ENCODE results near the gene SNPH. TPM values are rescaled to one million over a fixed set of nuclear protein-coding genes. Genes with fewer than 3 reads are reported as not detected.

The SNPH gene
- total and polyA plus RNA-seq, 2 of the 8 experiments (the other 6 are each of a cell fraction or from before 2014, with no cell fraction given): 0.98 to 4.9 TPM

DNA sequence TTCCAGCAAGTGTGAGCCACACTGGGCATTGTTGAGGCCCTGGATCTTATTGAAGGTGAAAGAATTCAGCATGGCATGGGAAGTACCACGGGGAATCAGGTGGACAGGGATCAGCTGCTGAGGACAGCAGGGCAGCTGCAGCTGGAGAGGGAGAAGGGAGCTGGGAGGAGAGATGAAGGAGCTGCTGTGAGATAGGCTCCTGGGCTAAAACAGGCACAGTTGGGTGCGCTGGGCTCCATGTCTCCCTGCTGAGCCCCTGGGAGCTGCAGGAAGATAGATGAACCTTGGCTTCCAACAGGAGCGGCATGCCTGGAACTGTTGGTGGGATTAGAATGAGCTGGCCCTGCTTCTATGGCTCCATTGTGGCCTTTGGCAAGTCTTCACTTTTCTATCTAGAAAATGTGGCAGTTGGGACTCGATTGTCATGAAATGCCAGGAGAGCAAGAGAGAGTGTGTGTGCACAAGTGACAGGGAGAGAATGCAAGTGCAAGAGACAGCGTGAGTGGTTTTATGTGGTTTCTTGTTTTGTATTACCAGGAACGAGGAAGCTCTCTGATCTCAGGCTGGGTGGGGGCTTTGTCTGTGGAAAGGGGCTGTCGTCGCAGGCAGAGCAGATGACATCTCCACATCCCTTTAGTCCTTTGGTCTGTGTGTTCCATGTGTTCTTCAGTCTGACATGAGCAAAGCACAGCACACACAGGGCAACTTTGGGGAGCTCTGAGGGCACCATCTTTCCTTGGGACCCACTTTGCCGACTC, 20.4 kb downstream of the SNPH start (continued):
- no peak for TF ChIP-seq YY1 (IDR thresholded peaks at IDR 0.05; ENCODE audit: low read depth, low read length)

Data from H1 (cell line).